Neural cell (in vitro differentiated cells): Measurements from ENCODE around the gene FAM168A. TPM values are rescaled to one million over a fixed set of nuclear protein-coding genes. Genes with fewer than 3 reads are reported as not detected.

Experiments
- H2AFZ ChIP-seq: fragments of 200-600, 300-800 bp; sonication (generic), shearing (Covaris generic); 2 replicates; pipeline ENCODE4 v1.6.0; 2014; ENCODE audit warnings: low read depth, mild to moderate bottlenecking, antibody characterized with exemption, low read length, moderate library complexity
- H3F3A ChIP-seq: fragments of 200-600 bp; shearing (Covaris generic); 2 replicates; pipeline ENCODE4 v1.6.1; 2016; ENCODE audit warnings: mild to moderate bottlenecking, moderate library complexity, mixed read lengths, antibody characterized with exemption, low read length; ENCODE audit not compliant: insufficient read depth, poor library complexity, severe bottlenecking
- H3K27ac ChIP-seq: fragments of 200-600, 300-800 bp; sonication (generic), shearing (Covaris generic); 2 replicates; pipeline ENCODE4 v1.5.1; 2014; ENCODE audit warnings: mild to moderate bottlenecking, low read length, moderate library complexity
- H3K27me3 ChIP-seq: fragments of 300-800, 200-600 bp; sonication (generic), shearing (Covaris generic); 2 replicates; pipeline ENCODE4 v1.6.0; 2014; ENCODE audit warnings: mild to moderate bottlenecking, low read depth, low read length, moderate library complexity; ENCODE audit not compliant: insufficient read depth
- H3K36me3 ChIP-seq: fragments of 300-800, 200-600 bp; sonication (generic), shearing (Covaris generic); 2 replicates; pipeline ENCODE4 v1.5.1; 2014; ENCODE audit warnings: mild to moderate bottlenecking, antibody characterized with exemption, low read length, moderate library complexity; ENCODE audit not compliant: insufficient read depth
- H3K4me2 ChIP-seq: fragments of 300-800, 200-600 bp; sonication (generic), shearing (Covaris generic); 2 replicates; pipeline ENCODE4 v1.6.0; 2014; ENCODE audit warnings: mild to moderate bottlenecking, low read length
- H3K4me3 ChIP-seq: fragments of 300-800, 200-600 bp; sonication (generic), shearing (Covaris generic); 2 replicates; pipeline ENCODE4 v1.5.1; 2014; ENCODE audit warnings: mild to moderate bottlenecking, low read length, moderate library complexity
- H3K79me2 ChIP-seq: fragments of 200-600 bp; shearing (Covaris generic); replicated peaks from 2 replicates; pipeline ENCODE4 v1.6.0; 2014; ENCODE audit warnings: mild to moderate bottlenecking, low read length, moderate library complexity; ENCODE audit not compliant: insufficient read depth
- H3K9ac ChIP-seq: fragments of 300-800, 200-600 bp; sonication (generic), shearing (Covaris generic); 2 replicates; pipeline ENCODE4 v1.6.1; 2016; ENCODE audit warnings: mild to moderate bottlenecking, low read length, mixed read lengths
- H3K9me2 ChIP-seq: fragments of 200-600 bp; shearing (Covaris generic); 2 replicates; pipeline ENCODE4 v1.6.1; 2016; ENCODE audit warnings: mild to moderate bottlenecking, low read length, mixed read lengths; ENCODE audit not compliant: insufficient read depth
- H3K9me3 ChIP-seq: fragments of 200-600, 300-800 bp; sonication (generic), shearing (Covaris generic); 2 replicates; pipeline ENCODE4 v1.6.1; 2016; ENCODE audit warnings: mild to moderate bottlenecking, mixed run types, low read length, moderate library complexity, mixed read lengths
- H4K20me1 ChIP-seq: fragments of 200-600 bp; shearing (Covaris generic); 2 replicates; pipeline ENCODE4 v1.6.1; 2016; ENCODE audit warnings: mild to moderate bottlenecking, mixed run types; ENCODE audit not compliant: insufficient read depth
- EP300 ChIP-seq: fragments of 450-650 bp; conservative IDR thresholded peaks from 2 replicates; pipeline ENCODE4 v1.6.1; 2014; ENCODE audit warnings: antibody characterized with exemption, mild to moderate bottlenecking, moderate library complexity; ENCODE audit not compliant: poor library complexity, severe bottlenecking
- EZH2 ChIP-seq: fragments of 200-600, 300-800 bp; shearing (Covaris generic), sonication (generic); IDR thresholded peaks from 2 replicates; pipeline ENCODE4 v1.6.1; 2014; ENCODE audit warnings: antibody characterized with exemption, low read length, borderline replicate concordance, mild to moderate bottlenecking; ENCODE audit not compliant: insufficient read depth, poor library complexity, severe bottlenecking
- MXI1 ChIP-seq: fragments of 450-650 bp; conservative IDR thresholded peaks from 2 replicates; pipeline ENCODE4 v1.6.1; 2014; ENCODE audit warnings: antibody characterized with exemption, mild to moderate bottlenecking; ENCODE audit not compliant: poor library complexity, severe bottlenecking
- POLR2AphosphoS5 ChIP-seq: IDR thresholded peaks from 2 replicates; pipeline ENCODE4 v1.6.1; 2012
- RAD21 ChIP-seq: fragments of 450-650 bp; conservative IDR thresholded peaks from 2 replicates; pipeline ENCODE4 v1.6.1; 2014; ENCODE audit warnings: antibody characterized with exemption, mild to moderate bottlenecking, moderate library complexity
- REST ChIP-seq: IDR thresholded peaks from 2 replicates; pipeline ENCODE4 v1.6.1; 2012; ENCODE audit warnings: borderline replicate concordance
- SMC3 ChIP-seq: fragments of 450-650 bp; conservative IDR thresholded peaks from 2 replicates; pipeline ENCODE4 v1.6.1; 2014; ENCODE audit warnings: antibody characterized with exemption, mild to moderate bottlenecking, moderate library complexity; ENCODE audit not compliant: poor library complexity
- TAF1 ChIP-seq: IDR thresholded peaks from 2 replicates; pipeline ENCODE4 v1.6.1; 2012; ENCODE audit warnings: low read depth
- polyA plus RNA-seq: library from polyadenylated mRNA; depleted of rRNA; stranded (reverse); fragments of >200 nt; gene quantifications from 2 replicates; pipeline ENCODE4 v1.2.3, GENCODE V29; 2014
- TF ChIP-seq, protein P1 (sequence below): fragments of 450-650 bp; IDR thresholded peaks from 2 replicates; pipeline ENCODE4 v1.5.1; 2014; ENCODE audit warnings: antibody characterized with exemption, mild to moderate bottlenecking, moderate library complexity; ENCODE audit not compliant: poor library complexity, severe bottlenecking

Gene FAM168A
- polyA plus RNA-seq, 1 donor from 2014 or later = 67.3 TPM

DNA sequence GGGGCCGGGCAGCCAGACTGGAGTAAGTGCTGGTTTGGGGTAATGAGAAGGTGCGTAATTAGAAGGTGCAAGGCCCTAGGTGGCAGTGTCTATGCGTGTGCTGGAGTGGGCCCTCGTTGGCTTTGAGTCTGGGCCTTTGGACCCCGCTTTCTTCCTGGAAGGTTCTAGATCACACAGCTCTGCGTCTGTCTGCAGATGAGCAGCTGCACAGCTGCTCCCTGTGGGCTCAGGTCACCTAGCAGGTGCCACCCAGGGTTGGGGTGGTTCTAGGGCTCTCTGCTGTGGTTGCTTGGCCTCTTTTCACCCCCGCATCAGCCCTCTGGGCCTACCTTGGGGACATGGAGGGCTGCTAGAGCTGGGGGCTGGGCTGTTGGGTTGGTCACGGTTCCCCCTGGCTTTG is 211.4 kb downstream of the FAM168A start:
- Histone ChIP-seq H3K4me3 (no peak overlapping the region), H3K9ac (no peak overlapping the region), H3K27ac (no peak overlapping the region)

DNA sequence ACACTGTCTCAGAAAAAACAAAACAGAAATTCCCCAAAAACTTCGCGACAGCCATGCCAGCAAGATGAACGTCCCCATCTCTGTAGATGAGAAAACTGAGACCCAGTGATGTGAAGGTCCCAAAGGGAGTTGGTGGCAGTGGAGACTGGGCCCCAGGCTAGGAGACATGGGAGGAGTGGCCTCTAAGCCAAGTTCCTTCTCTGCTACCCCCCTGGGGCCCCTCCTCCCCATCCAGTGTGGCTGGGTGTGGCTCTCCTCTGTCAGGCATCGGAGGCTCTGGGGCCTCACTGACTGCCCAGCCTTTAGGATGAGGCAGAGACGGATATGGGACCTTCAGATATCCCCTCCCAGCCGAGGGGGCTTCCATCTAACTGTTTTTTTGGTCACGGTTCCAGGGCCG is 211.9 kb downstream of the FAM168A start:
- Histone ChIP-seq H3F3A (no peaks in the 10 kb centered on the region), H3K4me2 (no peak overlapping the region), H3K27ac (no peak overlapping the region), H3K79me2 (no peaks in the 10 kb centered on the region), H3K9ac (no peak overlapping the region), H3K36me3 (no peaks in the 10 kb centered on the region), H3K4me3 (no peak overlapping the region), H3K9me3 (no peaks in the 10 kb centered on the region), H3K27me3 (no peaks in the 10 kb centered on the region), H3K9me2 (no peaks in the 10 kb centered on the region), H4K20me1 (no peaks in the 10 kb centered on the region), H2AFZ (no peak overlapping the region)
- TF ChIP-seq EZH2 (no peak), TAF1 (no peak), SMC3 (no peak), EP300 (no peak), RAD21 (no peak)
- TF ChIP-seq, protein P1, sequence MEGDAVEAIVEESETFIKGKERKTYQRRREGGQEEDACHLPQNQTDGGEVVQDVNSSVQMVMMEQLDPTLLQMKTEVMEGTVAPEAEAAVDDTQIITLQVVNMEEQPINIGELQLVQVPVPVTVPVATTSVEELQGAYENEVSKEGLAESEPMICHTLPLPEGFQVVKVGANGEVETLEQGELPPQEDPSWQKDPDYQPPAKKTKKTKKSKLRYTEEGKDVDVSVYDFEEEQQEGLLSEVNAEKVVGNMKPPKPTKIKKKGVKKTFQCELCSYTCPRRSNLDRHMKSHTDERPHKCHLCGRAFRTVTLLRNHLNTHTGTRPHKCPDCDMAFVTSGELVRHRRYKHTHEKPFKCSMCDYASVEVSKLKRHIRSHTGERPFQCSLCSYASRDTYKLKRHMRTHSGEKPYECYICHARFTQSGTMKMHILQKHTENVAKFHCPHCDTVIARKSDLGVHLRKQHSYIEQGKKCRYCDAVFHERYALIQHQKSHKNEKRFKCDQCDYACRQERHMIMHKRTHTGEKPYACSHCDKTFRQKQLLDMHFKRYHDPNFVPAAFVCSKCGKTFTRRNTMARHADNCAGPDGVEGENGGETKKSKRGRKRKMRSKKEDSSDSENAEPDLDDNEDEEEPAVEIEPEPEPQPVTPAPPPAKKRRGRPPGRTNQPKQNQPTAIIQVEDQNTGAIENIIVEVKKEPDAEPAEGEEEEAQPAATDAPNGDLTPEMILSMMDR = no peak

More for the DNA sequence above, 211.4 kb downstream of the FAM168A start:
- Histone ChIP-seq H3K36me3 (no peaks in the 10 kb centered on the region), H3K27me3 (no peaks in the 10 kb centered on the region), H3F3A (no peaks in the 10 kb centered on the region), H3K9me3 (no peaks in the 10 kb centered on the region), H3K9me2 (no peaks in the 10 kb centered on the region), H4K20me1 (no peaks in the 10 kb centered on the region), H3K79me2 (no peaks in the 10 kb centered on the region), H3K4me2 (no peak overlapping the region), H2AFZ (no peak overlapping the region)
- TF ChIP-seq TAF1 = no peak
- no peak for TF ChIP-seq EP300
- TF ChIP-seq RAD21 = no peak
- no peak for TF ChIP-seq REST
- TF ChIP-seq SMC3 = no peak
- TF ChIP-seq EZH2 = no peak
- TF ChIP-seq MXI1 = no peak
- TF ChIP-seq, protein P1 = no peak
- no peak for TF ChIP-seq POLR2AphosphoS5
